Activated naive CD8-positive, alpha-beta T cell treated with anti-CD3 and anti-CD28 coated beads, Interleukin-2, amount 50 U/mL, for 24 hours (primary cell): ENCODE results near the gene CLPSL1.

Experiments used
- ATAC-seq: fragments of 150-1000 bp; cut with Tn5 transposase; one replicate; pipeline ENCODE4 v1.10.0; 2021
- DNase-seq: peaks from one replicate; pipeline ENCODE4 v3.0.0; 2021
- H3K27ac Mint-ChIP-seq: one replicate; pipeline ENCODE4 v1.8.0; 2021; ENCODE audit warnings: mild to moderate bottlenecking, mixed read lengths
- H3K27me3 Mint-ChIP-seq: one replicate; pipeline ENCODE4 v1.8.0; 2021; ENCODE audit warnings: mixed read lengths
- H3K36me3 Mint-ChIP-seq: one replicate; pipeline ENCODE4 v1.8.0; 2021; ENCODE audit warnings: low read depth, mixed read lengths
- H3K4me1 Mint-ChIP-seq: one replicate; pipeline ENCODE4 v1.8.0; 2021; ENCODE audit warnings: mixed read lengths
- H3K4me3 Mint-ChIP-seq: one replicate; pipeline ENCODE4 v1.8.0; 2021; ENCODE audit warnings: mild to moderate bottlenecking, moderate library complexity, mixed read lengths
- H3K9me3 Mint-ChIP-seq: one replicate; pipeline ENCODE4 v1.8.0; 2021; ENCODE audit warnings: mixed read lengths

The CLPSL1 gene

GRCh38 chr6:35777356-35778102 is 3.3 kb upstream of the CLPSL1 start:
- Mint-ChIP-seq H3K4me1 (peaks cover 2% of the 10 kb centered on the region), H3K9me3 (no peaks in the 10 kb centered on the region), H3K27me3 (peaks cover 33% of the 10 kb centered on the region), H3K27ac (no peak overlapping the region), H3K36me3 (no peaks in the 10 kb centered on the region), H3K4me3 (no peak overlapping the region)
- ATAC-seq (no peak), DNase-seq (no peak)

DNA sequence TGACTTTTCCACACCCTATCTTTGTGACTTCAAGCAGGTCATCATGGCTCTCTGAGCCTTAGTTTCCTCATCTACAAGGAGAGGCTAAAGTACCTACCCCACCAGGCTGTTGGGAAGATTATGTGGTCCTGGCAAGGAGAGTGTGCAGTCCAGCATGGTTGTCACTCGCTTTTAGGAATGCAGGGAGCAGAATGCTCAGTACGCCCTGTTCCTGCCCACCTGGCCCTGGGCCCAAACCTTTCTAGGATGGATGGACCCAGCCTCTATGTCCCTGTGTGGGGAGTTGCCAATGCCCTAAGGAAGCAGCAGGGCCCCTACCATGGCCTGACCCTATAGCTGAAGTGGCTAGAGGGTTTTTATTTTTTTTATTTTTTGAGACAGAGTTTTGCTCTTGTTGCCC is 2.4 kb upstream of the CLPSL1 start:
- H3K9me3 Mint-ChIP-seq = no peaks in the 10 kb centered on the region
- ATAC-seq = no peak
- no peak overlapping the region for H3K4me3 Mint-ChIP-seq
- H3K27me3 Mint-ChIP-seq = peaks cover 36% of the 10 kb centered on the region
- H3K4me1 Mint-ChIP-seq = peaks cover 2% of the 10 kb centered on the region
- no peak overlapping the region for H3K27ac Mint-ChIP-seq
- DNase-seq = no peak
- no peaks in the 10 kb centered on the region for H3K36me3 Mint-ChIP-seq

DNA sequence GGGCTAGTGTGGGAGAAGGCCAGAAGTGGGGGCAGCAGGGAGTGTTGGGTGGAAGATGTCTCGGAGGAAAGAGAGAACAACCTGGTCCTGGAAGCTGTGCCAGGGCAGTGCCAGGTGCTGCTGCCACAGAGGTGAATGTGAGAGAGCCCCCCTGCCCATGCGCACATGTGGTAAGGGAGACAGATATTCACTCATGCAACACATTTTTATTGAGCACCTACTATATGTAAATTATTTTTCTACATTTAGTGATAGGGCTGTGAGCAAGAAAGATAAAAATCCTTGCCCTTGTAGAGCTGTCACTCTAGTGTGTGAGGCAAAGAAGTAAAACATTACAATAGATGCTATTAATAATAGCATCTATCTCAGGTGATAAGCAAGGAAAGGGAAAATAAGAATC is 471 bp downstream of the CLPSL1 start:
- DNase-seq (no peak), ATAC-seq (no peak)
- no peaks in the 10 kb centered on the region for H3K36me3 Mint-ChIP-seq
- H3K4me1 Mint-ChIP-seq = peaks cover 2% of the 10 kb centered on the region
- H3K4me3 Mint-ChIP-seq = no peak overlapping the region
- peaks cover 33% of the 10 kb centered on the region for H3K27me3 Mint-ChIP-seq
- H3K27ac Mint-ChIP-seq = no peak overlapping the region
- H3K9me3 Mint-ChIP-seq = no peaks in the 10 kb centered on the region

DNA sequence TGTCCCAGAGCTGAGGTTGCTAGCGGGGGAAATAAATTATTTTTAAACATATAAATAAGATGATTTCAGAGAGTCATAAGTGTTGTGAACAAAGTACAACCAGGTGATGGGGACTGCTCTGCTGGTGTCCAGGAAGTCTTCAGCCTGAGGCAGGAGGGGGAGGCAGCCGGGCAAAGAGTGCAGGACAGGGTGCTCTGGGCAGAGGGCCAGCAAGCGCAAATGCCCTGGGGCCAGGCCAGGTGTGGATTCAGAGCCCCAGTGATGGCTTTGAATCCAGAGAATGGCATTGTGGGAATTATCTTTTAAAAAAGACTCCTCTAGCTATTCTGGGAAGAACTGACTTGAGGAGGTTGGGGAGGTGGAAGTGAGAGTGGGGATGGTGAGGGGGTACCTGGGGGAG is 1.6 kb downstream of the CLPSL1 start:
- Mint-ChIP-seq H3K4me1 (no peaks in the 10 kb centered on the region), H3K27ac (no peak overlapping the region), H3K4me3 (no peak overlapping the region), H3K9me3 (no peaks in the 10 kb centered on the region), H3K27me3 (peaks cover 38% of the 10 kb centered on the region), H3K36me3 (no peaks in the 10 kb centered on the region)
- ATAC-seq = no peak
- no peak for DNase-seq

DNA sequence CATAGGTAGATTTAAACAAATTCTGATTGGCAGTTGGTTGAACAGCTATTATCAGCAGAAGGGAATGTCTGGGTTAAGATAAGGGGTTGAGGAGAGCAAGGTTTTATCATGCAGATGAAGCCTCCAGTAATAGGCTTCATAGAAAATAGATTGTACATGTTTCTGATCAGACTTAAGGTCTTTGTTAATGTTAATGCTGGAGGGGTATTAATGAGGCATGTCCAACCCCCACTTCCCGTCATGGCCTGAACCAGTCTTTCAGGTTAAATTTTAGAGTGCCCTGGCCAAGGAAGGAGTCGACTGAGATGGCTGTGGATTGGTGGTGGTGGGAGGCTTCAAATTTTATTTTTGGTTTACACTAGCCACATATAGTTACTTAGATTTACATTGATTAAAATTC is 3.4 kb downstream of the CLPSL1 start:
- Mint-ChIP-seq H3K9me3 (no peaks in the 10 kb centered on the region), H3K27ac (no peak overlapping the region), H3K4me1 (no peaks in the 10 kb centered on the region), H3K27me3 (peaks cover 47% of the 10 kb centered on the region), H3K36me3 (no peaks in the 10 kb centered on the region), H3K4me3 (no peak overlapping the region)
- ATAC-seq (no peak), DNase-seq (no peak)

DNA sequence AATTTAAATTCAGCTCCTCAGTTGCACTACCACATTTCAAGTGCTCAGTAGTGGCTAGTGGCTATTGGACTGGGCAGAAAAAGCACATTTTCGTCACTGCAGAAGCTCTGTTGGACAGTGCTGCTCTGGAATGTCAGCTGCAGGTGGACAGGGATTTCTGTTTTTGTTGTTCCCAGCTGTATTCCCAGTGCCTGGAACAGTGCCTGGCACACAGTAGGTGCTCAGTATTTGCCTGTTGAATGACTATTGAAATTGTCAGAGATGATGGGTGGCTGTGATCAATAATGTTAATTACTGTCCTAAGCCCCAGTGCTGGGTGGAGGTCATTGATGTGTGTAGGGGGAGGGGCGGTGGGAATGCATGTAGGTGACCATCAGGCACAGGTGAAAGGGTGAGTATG is 5.5 kb downstream of the CLPSL1 start:
- H3K4me1 Mint-ChIP-seq = no peaks in the 10 kb centered on the region
- H3K9me3 Mint-ChIP-seq = no peaks in the 10 kb centered on the region
- peaks cover 51% of the 10 kb centered on the region for H3K27me3 Mint-ChIP-seq
- H3K4me3 Mint-ChIP-seq = no peak overlapping the region
- H3K27ac Mint-ChIP-seq = no peak overlapping the region
- ATAC-seq (no peak), DNase-seq (no peak)
- H3K36me3 Mint-ChIP-seq = no peaks in the 10 kb centered on the region

GRCh38 chr6:35786810-35787209 is 6.0 kb downstream of the CLPSL1 start:
- H3K9me3 Mint-ChIP-seq = no peaks in the 10 kb centered on the region
- H3K4me1 Mint-ChIP-seq = no peaks in the 10 kb centered on the region
- no peaks in the 10 kb centered on the region for H3K36me3 Mint-ChIP-seq
- H3K4me3 Mint-ChIP-seq = no peak overlapping the region
- DNase-seq (no peak), ATAC-seq (no peak)
- peaks cover 48% of the 10 kb centered on the region for H3K27me3 Mint-ChIP-seq
- no peak overlapping the region for H3K27ac Mint-ChIP-seq

DNA sequence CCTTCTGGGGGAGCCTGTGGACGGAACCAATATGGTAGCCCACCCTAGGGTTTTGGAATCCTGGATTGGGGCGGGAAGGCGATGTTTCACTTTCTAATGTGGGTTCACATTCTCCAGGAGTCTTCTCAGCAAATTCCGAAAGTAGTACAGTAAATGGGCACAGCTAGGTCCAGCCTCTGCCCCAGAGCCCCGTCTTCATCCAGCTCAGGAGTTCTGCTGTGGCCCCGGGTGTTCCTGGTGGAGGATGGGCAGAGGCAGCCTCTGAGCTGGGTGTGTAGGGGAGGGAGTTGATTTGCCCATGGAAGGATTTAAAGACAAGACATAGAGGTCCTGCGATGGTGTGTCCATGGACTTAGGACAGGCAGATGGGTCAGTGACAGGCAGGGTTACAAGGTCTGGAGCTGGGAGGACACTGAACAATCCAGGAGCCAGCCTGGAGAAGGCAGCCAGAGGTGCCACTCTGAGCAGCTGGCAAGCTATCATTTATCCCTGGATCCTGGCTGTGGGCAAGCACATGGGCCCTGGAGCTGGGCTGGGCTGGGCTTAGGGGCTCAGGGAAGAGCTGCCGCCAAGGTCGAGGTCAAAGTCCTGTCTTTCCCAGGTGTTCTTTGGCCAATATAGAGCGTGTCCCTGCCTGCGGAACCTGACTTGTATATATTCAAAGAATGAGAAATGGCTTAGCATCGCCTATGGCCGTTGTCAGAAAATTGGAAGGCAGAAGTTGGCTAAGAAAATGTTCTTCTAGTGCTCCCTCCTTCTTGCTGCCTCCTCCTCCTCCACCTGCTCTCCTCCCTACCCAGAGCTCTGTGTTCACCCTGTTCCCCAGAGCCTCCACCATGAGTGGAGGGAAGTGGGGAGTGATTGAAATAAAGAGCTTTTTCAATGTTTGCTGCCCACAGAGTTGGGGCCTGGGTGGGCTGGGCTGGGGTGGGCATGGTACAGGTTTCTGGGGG is 6.7 kb downstream of the CLPSL1 start:
- Mint-ChIP-seq H3K27ac (no peak overlapping the region), H3K9me3 (no peaks in the 10 kb centered on the region), H3K27me3 (peaks cover 43% of the 10 kb centered on the region), H3K4me1 (no peaks in the 10 kb centered on the region), H3K36me3 (no peaks in the 10 kb centered on the region), H3K4me3 (no peak overlapping the region)
- ATAC-seq = no peak
- no peak for DNase-seq

DNA sequence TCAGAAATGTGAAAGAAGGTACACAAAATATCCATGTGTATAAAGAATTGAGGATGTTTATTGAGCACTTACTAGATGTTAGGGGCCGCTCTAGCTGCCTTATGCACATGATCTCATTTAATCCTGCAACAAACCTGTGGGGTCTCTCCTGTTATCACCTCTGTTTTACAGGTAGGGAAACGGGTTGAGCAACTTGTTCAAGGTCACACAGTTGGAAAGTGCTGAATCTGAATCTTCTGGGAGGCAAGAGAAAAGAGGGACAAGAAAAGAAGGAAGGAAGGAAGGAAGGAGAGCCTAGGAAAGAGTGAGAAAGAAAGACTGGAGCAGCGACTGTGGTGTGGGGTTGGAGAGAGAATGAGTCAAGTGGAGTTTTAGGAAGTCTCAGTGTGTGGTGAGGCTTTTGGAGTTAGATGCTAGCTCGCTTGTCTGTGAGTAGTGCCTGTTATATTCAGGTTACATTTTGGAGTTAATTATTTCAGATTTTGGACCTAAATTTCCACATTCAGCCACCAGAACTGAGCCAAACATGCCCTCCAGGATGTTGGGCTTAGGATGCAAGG is 7.7 kb downstream of the CLPSL1 start:
- Mint-ChIP-seq H3K4me1 (no peaks in the 10 kb centered on the region), H3K27me3 (peaks cover 40% of the 10 kb centered on the region), H3K4me3 (no peak overlapping the region), H3K36me3 (no peaks in the 10 kb centered on the region), H3K9me3 (no peaks in the 10 kb centered on the region), H3K27ac (no peak overlapping the region)
- ATAC-seq = no peak
- DNase-seq = no peak

- Mint-ChIP-seq H3K4me3 (no peak overlapping the region), H3K27me3 (peaks cover 35% of the 10 kb centered on the region), H3K9me3 (no peaks in the 10 kb centered on the region), H3K27ac (no peak overlapping the region), H3K36me3 (no peaks in the 10 kb centered on the region), H3K4me1 (no peaks in the 10 kb centered on the region)
- DNase-seq (no peak), ATAC-seq (no peak)
Observed at GRCh38 chr6:35790683-35791082, 9.9 kb downstream of the CLPSL1 start.

DNA sequence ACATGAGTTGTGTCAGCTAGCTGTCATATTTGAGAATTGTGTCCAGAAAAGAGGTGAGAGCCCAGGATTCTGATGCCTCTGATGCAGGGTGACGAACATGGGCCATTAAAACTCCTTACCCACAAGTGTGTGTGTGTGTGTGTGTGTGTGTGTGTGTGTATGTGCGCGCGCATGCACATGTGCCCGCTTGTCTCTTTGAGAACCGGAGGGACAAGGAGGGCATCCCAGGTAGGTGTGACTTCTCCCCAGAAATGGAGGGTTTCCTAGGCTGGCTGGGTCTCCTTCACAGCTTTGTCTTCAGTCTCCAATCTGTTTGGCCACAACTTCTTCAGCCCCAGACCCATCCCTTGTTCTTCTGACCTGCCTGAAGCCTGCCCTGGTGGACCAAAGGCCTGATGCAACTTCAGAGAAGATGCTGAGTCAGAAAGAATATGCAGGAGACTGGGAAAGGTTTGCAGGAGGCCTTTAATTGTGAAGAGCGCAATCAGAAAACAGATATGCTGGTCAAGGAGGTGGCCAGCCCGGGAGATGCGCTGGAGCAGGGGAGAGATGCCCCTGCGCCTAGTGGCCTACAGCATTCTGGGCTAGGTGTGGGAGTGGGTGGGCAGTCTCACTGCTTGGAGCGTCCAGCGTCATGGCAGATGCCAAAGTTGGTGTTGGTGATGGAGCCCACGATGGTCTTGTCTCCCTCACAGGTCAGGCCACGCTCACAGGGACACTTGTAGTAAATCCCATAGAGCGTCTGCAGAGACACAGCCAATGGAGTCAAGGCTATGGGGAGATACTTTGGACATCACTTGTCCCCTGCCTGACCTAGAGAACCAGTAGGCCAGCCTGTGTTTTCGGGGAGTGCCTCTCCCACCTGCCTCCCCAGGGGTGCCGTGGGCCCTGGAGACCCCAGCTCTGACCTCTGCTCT is 14.0 kb downstream of the CLPSL1 start:
- no peaks in the 10 kb centered on the region for H3K36me3 Mint-ChIP-seq
- H3K4me1 Mint-ChIP-seq = no peaks in the 10 kb centered on the region
- ATAC-seq (no peak), DNase-seq (no peak)
- H3K27ac Mint-ChIP-seq = no peak overlapping the region
- peaks cover 3% of the 10 kb centered on the region for H3K27me3 Mint-ChIP-seq
- no peaks in the 10 kb centered on the region for H3K9me3 Mint-ChIP-seq
- no peak overlapping the region for H3K4me3 Mint-ChIP-seq

GRCh38 chr6:35795453-35796071 is 14.7 kb downstream of the CLPSL1 start:
- Mint-ChIP-seq H3K4me3 (no peak overlapping the region), H3K9me3 (no peaks in the 10 kb centered on the region), H3K27me3 (no peaks in the 10 kb centered on the region), H3K27ac (no peak overlapping the region), H3K36me3 (no peaks in the 10 kb centered on the region), H3K4me1 (no peaks in the 10 kb centered on the region)
- no peak for ATAC-seq
- DNase-seq = no peak

- ATAC-seq (no peak), DNase-seq (no peak)
- Mint-ChIP-seq H3K27ac (no peak overlapping the region), H3K27me3 (no peaks in the 10 kb centered on the region), H3K36me3 (no peaks in the 10 kb centered on the region), H3K4me3 (no peak overlapping the region), H3K4me1 (no peaks in the 10 kb centered on the region), H3K9me3 (no peaks in the 10 kb centered on the region)
Observed at GRCh38 chr6:35796236-35796635, 15.4 kb downstream of the CLPSL1 start.
